B cell (primary cell): ENCODE data around the gene PRSS56.

Experiments used
- EZH2 ChIP-seq: IDR thresholded peaks from 2 replicates; pipeline ENCODE4 v1.6.1; 2012; ENCODE audit warnings: borderline replicate concordance, low read depth, mild to moderate bottlenecking, moderate library complexity, low read length; ENCODE audit not compliant: insufficient read depth, poor library complexity, severe bottlenecking
- TF ChIP-seq, protein P1 (sequence below): fragments of 200-600 bp; IDR thresholded peaks from one replicate; pipeline ENCODE4 v1.8.0; 2022; ENCODE audit warnings: antibody characterized with exemption, mild to moderate bottlenecking

DNA sequence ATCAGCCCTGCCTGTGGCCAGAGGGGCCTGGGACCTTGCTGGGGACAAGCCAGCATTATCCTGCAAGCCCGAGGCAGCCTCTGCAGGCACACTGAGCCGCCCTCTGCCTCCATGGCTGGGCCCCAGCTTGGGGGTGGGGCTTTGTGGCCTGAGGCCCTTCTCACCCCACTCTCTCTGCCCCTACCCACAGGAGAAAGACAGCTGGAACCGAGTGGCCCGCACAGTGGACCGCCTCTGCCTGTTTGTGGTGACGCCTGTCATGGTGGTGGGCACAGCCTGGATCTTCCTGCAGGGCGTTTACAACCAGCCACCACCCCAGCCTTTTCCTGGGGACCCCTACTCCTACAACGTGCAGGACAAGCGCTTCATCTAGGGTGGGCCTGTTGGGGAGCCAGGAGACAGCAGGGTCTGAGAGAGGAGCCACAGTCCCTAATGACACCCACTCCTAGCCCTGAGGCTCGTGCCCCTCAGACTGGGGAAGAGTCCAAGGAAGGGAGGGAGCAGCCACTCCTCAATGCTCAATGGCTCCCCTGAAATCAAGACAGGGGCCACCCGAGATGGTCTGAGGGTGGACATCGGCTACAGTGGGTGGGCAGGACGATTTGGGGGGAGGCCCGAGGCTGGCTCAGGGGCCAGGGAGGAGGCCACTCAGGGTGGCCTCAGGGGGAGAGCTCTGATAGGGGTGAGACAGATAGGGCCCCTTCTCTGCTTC, 14.9 kb downstream of the PRSS56 start:
- TF ChIP-seq, protein P1, sequence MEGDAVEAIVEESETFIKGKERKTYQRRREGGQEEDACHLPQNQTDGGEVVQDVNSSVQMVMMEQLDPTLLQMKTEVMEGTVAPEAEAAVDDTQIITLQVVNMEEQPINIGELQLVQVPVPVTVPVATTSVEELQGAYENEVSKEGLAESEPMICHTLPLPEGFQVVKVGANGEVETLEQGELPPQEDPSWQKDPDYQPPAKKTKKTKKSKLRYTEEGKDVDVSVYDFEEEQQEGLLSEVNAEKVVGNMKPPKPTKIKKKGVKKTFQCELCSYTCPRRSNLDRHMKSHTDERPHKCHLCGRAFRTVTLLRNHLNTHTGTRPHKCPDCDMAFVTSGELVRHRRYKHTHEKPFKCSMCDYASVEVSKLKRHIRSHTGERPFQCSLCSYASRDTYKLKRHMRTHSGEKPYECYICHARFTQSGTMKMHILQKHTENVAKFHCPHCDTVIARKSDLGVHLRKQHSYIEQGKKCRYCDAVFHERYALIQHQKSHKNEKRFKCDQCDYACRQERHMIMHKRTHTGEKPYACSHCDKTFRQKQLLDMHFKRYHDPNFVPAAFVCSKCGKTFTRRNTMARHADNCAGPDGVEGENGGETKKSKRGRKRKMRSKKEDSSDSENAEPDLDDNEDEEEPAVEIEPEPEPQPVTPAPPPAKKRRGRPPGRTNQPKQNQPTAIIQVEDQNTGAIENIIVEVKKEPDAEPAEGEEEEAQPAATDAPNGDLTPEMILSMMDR = no peak
- no peak for TF ChIP-seq EZH2
